DND-41 (cell line): ENCODE results near the gene SS18L1.

ENCODE experiments used
- ATAC-seq: fragments of 200-7000 bp; cut with Tn5 transposase; 3 replicates; pipeline ENCODE4 v1.9.1; 2021; ENCODE audit warnings: low read depth; ENCODE audit not compliant: insufficient read depth
- DNase-seq: peaks from one replicate; pipeline ENCODE4 v3.0.0-alpha.2; 2020
- H2AFZ ChIP-seq: 2 replicates; pipeline ENCODE4 v1.6.0; 2012; ENCODE audit warnings: low read depth, low read length
- H3K27ac ChIP-seq: 2 replicates; pipeline ENCODE4 v1.5.1; 2012; ENCODE audit warnings: low read length, inconsistent platforms
- H3K27me3 ChIP-seq: fragments of 200-600 bp; sonication (generic); 2 replicates; pipeline ENCODE4 v1.6.0; 2012; ENCODE audit warnings: low read length, mild to moderate bottlenecking, inconsistent platforms; ENCODE audit not compliant: insufficient read depth, poor library complexity
- H3K36me3 ChIP-seq: 2 replicates; pipeline ENCODE4 v1.5.1; 2012; ENCODE audit warnings: low read length, inconsistent platforms; ENCODE audit not compliant: insufficient read depth
- H3K4me1 ChIP-seq: 2 replicates; pipeline ENCODE4 v1.5.1; 2012; ENCODE audit warnings: mild to moderate bottlenecking, low read length; ENCODE audit not compliant: insufficient read depth
- H3K4me2 ChIP-seq: 2 replicates; pipeline ENCODE4 v1.6.0; 2012; ENCODE audit warnings: mild to moderate bottlenecking, moderate library complexity, low read length, inconsistent platforms; ENCODE audit not compliant: insufficient read depth
- H3K4me3 ChIP-seq, 2 experiments: fragments of 200-600 bp in 1 of 2; shearing (Covaris generic) in 1 of 2; 2 replicates each; pipeline ENCODE4 v1.5.1; 2012 to 2016; ENCODE audit warnings: inconsistent platforms in 2 of 2, low read length in 2 of 2, mild to moderate bottlenecking in 2 of 2, low read depth in 1 of 2, moderate library complexity in 1 of 2
- H3K79me2 ChIP-seq: 2 replicates; pipeline ENCODE4 v1.6.0; 2012; ENCODE audit warnings: low read length, inconsistent platforms; ENCODE audit not compliant: insufficient read depth
- H3K9ac ChIP-seq: 2 replicates; pipeline ENCODE4 v1.6.0; 2012; ENCODE audit warnings: low read depth, mild to moderate bottlenecking, inconsistent platforms, low read length, moderate library complexity
- H3K9me3 ChIP-seq: 2 replicates; pipeline ENCODE4 v1.5.1; 2012; ENCODE audit warnings: low read length, moderate library complexity, mild to moderate bottlenecking, inconsistent platforms; ENCODE audit not compliant: insufficient read depth, severe bottlenecking
- H4K20me1 ChIP-seq: 2 replicates; pipeline ENCODE4 v1.6.0; 2012; ENCODE audit warnings: low read length; ENCODE audit not compliant: insufficient read depth
- EZH2 ChIP-seq: IDR thresholded peaks from 3 replicates; pipeline ENCODE4 v1.6.1; 2012; ENCODE audit warnings: borderline replicate concordance, low read depth, mild to moderate bottlenecking, moderate library complexity, low read length, inconsistent platforms; ENCODE audit not compliant: severe bottlenecking
- TF ChIP-seq, protein P1 (sequence below): IDR thresholded peaks from 2 replicates; pipeline ENCODE4 v1.5.1; 2012; ENCODE audit warnings: borderline replicate concordance, low read length, moderate library complexity, mild to moderate bottlenecking; ENCODE audit not compliant: poor library complexity, severe bottlenecking; ENCODE audit errors: extremely low read depth

The SS18L1 gene

DNA sequence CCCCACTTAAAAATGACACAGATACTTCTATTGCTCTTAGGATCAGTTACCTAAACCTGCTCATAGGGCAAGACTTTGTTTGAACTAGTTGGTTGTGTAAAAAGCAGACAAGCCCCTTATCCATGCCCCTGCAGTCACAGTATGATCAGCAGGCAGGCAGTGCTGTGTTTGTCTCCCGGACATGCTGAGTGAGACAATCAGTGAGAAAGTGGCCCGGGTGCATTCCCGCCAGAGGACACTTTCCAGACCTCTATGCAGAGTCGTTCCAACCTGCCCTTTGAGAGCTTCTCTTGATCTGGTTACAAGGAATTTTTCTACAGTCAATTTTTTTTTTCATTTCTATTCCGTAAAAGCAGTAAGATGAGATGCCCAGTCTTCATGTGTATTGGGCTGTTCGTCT is 15.1 kb upstream of the SS18L1 start:
- Histone ChIP-seq H3K4me1 (peaks cover 12% of the 10 kb centered on the region), H4K20me1 (peaks cover 70% of the 10 kb centered on the region), H3K27ac (no peak overlapping the region)

DNA sequence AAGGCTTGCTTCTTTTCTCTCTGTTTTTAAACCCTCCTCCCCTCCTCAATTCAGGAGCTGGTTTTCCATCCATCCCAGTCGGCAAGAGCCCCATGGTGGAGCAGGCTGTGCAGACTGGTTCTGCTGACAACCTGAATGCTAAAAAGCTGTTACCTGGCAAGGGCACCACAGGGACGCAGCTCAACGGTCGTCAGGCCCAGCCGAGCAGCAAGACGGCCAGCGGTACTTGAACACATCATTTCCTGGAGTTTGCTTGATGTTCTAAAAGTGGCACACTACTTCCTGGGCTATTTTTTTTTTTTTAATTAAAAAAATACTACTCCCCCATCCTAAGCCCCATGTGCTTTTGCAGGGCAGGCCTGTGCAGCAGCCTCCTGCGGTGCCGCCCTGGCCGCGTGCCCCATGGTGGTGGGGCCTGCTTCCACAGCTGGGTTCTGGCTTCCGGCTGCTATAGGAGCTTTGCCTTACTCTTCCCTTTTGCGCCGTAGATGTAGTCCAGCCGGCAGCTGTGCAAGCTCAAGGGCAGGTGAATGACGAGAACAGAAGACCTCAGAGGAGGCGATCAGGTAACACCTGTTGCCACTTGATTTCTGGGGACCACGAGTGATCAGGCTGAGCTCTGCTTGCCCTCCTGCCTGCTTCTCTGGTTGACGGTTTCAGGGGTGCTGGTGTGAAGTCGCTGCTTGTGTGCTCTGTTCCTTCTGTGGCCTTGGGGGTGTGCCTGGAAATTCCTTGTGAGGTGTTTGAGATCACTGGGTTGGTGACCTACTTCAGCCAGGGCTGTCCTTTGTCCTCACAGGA is 13.6 kb upstream of the SS18L1 start:
- Histone ChIP-seq H3K4me3 (no peak overlapping the region), H3K9ac (no peak overlapping the region), H3K4me1 (no peaks in the 10 kb centered on the region; the same call in 1 of the 2 replicates), H3K27me3 (no peaks in the 10 kb centered on the region), H2AFZ (no peak overlapping the region), H3K79me2 (peaks cover 20% of the 10 kb centered on the region), H3K9me3 (no peaks in the 10 kb centered on the region), H3K36me3 (peaks cover 100% of the 10 kb centered on the region), H4K20me1 (peaks cover 71% of the 10 kb centered on the region), H3K27ac (no peak overlapping the region), H3K4me2 (no peak overlapping the region)
- ATAC-seq (no peak), DNase-seq (no peak)
- TF ChIP-seq, protein P1, sequence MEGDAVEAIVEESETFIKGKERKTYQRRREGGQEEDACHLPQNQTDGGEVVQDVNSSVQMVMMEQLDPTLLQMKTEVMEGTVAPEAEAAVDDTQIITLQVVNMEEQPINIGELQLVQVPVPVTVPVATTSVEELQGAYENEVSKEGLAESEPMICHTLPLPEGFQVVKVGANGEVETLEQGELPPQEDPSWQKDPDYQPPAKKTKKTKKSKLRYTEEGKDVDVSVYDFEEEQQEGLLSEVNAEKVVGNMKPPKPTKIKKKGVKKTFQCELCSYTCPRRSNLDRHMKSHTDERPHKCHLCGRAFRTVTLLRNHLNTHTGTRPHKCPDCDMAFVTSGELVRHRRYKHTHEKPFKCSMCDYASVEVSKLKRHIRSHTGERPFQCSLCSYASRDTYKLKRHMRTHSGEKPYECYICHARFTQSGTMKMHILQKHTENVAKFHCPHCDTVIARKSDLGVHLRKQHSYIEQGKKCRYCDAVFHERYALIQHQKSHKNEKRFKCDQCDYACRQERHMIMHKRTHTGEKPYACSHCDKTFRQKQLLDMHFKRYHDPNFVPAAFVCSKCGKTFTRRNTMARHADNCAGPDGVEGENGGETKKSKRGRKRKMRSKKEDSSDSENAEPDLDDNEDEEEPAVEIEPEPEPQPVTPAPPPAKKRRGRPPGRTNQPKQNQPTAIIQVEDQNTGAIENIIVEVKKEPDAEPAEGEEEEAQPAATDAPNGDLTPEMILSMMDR: no peak
- no peak for TF ChIP-seq EZH2

More for the DNA sequence above, 15.1 kb upstream of the SS18L1 start:
- no peaks in the 10 kb centered on the region for H3K27me3 ChIP-seq
- no peak overlapping the region for H2AFZ ChIP-seq
- peaks cover 100% of the 10 kb centered on the region for H3K36me3 ChIP-seq
- peaks cover 30% of the 10 kb centered on the region for H3K79me2 ChIP-seq
- no peaks in the 10 kb centered on the region for H3K9me3 ChIP-seq
- no peak overlapping the region for H3K4me2 ChIP-seq
- no peak for TF ChIP-seq EZH2
- TF ChIP-seq, protein P1: no peak
- no peak overlapping the region for H3K4me3 ChIP-seq
- ATAC-seq: no peak
- H3K9ac ChIP-seq: no peak overlapping the region
- no peak for DNase-seq

DNA sequence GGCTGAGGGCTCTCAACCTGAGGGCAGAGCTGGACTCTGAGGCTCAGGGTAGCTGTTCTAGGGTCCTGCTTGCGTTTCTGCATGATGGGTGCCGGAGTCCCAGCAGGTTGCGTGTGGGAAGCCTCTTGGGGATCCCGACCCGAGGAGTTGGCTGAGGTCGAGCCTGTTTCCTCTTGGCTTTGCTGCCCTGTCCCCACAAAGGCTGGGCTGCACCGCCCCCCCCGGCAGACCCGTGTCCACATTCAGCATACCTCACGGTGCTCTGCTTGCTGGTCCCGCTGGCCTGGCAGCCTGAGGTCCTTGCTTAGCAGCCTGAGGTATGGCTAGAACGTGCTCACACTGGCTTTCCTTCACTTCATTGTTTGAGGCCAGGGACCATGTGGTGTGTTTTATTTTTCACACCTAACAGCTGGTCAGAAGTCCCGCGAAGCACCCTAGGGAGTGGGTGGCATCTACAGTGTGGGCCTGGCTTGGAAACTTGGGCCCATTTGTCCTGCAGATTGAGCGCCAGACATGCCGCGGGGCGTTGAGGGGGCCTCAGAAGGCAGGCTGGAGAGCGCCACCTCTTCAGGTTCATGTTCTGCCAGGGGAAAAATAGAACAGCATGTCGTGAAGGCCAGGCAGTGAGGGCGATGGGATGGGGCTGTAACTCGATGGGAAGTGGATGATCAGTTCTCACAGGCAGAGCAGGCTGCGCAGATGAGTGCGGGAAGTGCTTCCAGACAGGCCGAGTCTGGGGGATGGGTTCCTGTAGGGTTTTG is 11.8 kb upstream of the SS18L1 start:
- Histone ChIP-seq H3K9ac (no peak overlapping the region), H3K79me2 (peaks cover 20% of the 10 kb centered on the region; the same call in 1 of the 2 replicates), H2AFZ (no peak overlapping the region), H3K36me3 (peaks cover 100% of the 10 kb centered on the region), H3K4me2 (no peak overlapping the region), H3K4me1 (no peaks in the 10 kb centered on the region), H3K27me3 (no peaks in the 10 kb centered on the region), H3K27ac (no peak overlapping the region), H4K20me1 (peaks cover 73% of the 10 kb centered on the region), H3K4me3 (no peak overlapping the region), H3K9me3 (no peaks in the 10 kb centered on the region)
- no peak for ATAC-seq
- TF ChIP-seq, protein P1: no peak
- no peak for TF ChIP-seq EZH2
- DNase-seq: no peak
